HepG2 (cell line): ENCODE data around the gene ODC1.

Source experiments
- ATF7 ChIP-seq, 2 experiments: fragments of 450-650 bp in 1 of 2; sonication (generic) in 1 of 2; formaldehyde crosslinking in 1 of 2; IDR thresholded peaks; 2 replicates each; pipeline versions ENCODE4 v1.4.0 to v1.6.1; 2016 to 2020; ENCODE audit warnings: antibody characterized with exemption in 1 of 2, mild to moderate bottlenecking in 1 of 2, missing genetic modification reagents in 1 of 2
- GATAD2A ChIP-seq: IDR thresholded peaks from 2 replicates; pipeline ENCODE4 v1.6.1; 2016
- HOXA7 ChIP-seq: sonication (generic); formaldehyde crosslinking; IDR thresholded peaks from 2 replicates; pipeline ENCODE4 v1.8.1; 2022; ENCODE audit warnings: mild to moderate bottlenecking, missing genetic modification reagents, moderate library complexity
- JUND ChIP-seq: sonication (generic); formaldehyde crosslinking; IDR thresholded peaks from 2 replicates; pipeline ENCODE4 v1.8.0; 2022; ENCODE audit warnings: mild to moderate bottlenecking, missing genetic modification reagents
- POLR2AphosphoS2 ChIP-seq: IDR thresholded peaks from 2 replicates; pipeline ENCODE4 v1.6.1; 2011; ENCODE audit warnings: low read depth, low read length, improper control_type of control experiment
- TCF7L2 ChIP-seq: IDR thresholded peaks from 2 replicates; pipeline ENCODE4 v1.6.1; 2011; ENCODE audit warnings: mild to moderate bottlenecking, low read depth, low read length, moderate library complexity
- TF ChIP-seq, protein P1 (sequence below): sonication (generic); formaldehyde crosslinking; conservative IDR thresholded peaks from 2 replicates; pipeline ENCODE4 v1.5.0; 2020; ENCODE audit warnings: missing genetic modification reagents

DNA sequence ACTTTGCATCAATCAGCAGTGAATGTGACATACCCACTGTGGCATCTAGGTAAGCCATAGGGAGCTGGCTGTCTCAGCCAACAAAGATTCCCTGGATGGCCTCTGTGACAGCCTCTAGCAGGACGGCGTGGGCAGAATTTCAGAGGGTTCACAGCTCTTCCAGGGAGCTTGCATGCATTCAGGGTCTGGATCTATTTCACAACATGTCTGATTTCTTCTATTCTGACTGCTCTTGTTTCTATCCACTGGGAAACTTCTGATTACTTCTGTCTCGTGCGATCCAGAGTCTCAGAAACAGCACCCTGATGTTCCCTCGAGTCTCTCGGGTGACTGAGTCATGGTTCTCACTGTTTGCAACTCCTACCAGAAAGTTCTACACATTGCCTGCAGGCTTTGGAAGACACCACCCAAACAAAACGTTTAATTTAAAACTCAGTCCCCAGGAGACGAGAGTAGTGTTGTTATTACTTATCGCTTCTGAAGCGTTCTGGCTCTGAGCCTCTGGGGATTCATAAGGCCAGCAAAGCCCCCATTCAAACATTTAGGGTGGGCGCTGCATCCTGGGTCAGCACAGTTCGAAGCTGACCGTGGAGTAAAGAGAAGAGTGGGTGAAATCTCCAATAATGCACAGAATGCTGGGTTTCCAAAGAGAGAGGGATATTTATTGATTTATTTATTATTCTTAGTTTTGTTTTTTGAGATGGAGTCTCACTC, 41.9 kb upstream of the ODC1 start:
- TF ChIP-seq JUND (CRISPR knock-in tag) = no peak
- TF ChIP-seq TCF7L2 = no peak
- no peak for TF ChIP-seq HOXA7 (CRISPR knock-in tag)
- TF ChIP-seq ATF7 (IDR thresholded peaks at IDR 0.05) = no peak
- TF ChIP-seq ATF7 (CRISPR knock-in tag; IDR thresholded peaks at IDR 0.05) = no peak
- TF ChIP-seq POLR2AphosphoS2 = no peak
- TF ChIP-seq GATAD2A (CRISPR knock-in tag) = no peak
- TF ChIP-seq, protein P1, sequence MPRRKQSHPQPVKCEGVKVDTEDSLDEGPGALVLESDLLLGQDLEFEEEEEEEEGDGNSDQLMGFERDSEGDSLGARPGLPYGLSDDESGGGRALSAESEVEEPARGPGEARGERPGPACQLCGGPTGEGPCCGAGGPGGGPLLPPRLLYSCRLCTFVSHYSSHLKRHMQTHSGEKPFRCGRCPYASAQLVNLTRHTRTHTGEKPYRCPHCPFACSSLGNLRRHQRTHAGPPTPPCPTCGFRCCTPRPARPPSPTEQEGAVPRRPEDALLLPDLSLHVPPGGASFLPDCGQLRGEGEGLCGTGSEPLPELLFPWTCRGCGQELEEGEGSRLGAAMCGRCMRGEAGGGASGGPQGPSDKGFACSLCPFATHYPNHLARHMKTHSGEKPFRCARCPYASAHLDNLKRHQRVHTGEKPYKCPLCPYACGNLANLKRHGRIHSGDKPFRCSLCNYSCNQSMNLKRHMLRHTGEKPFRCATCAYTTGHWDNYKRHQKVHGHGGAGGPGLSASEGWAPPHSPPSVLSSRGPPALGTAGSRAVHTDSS (CRISPR knock-in tag) = no peak
